HG03460 (cell line): ENCODE measurements around the gene GUCY1A2.
"Not testable (repeated sequence)": the region's sequence is repeated elsewhere in the genome, so short reads cannot be mapped to it uniquely, and the experiment has no call there.

Experiments
- ATAC-seq: cut with Tn5 transposase; IDR thresholded peaks from one replicate; pipeline ENCODE4 v1.9.1; 2021; ENCODE audit not compliant: unreplicated experiment

Gene GUCY1A2

GRCh38 chr11:106840947-106841346 is 177.3 kb downstream of the GUCY1A2 start:
- no peak for ATAC-seq

GRCh38 chr11:106840146-106840545 is 178.1 kb downstream of the GUCY1A2 start:
- no peak for ATAC-seq

GRCh38 chr11:106834567-106834966 is 183.7 kb downstream of the GUCY1A2 start:
- ATAC-seq = no peak

- ATAC-seq = no peak
Observed at GRCh38 chr11:106828976-106829375, 189.3 kb downstream of the GUCY1A2 start.

GRCh38 chr11:106828576-106828975 is 189.7 kb downstream of the GUCY1A2 start:
- ATAC-seq = no peak

- ATAC-seq = no peak
Observed at GRCh38 chr11:106827687-106828086, 190.6 kb downstream of the GUCY1A2 start.

DNA sequence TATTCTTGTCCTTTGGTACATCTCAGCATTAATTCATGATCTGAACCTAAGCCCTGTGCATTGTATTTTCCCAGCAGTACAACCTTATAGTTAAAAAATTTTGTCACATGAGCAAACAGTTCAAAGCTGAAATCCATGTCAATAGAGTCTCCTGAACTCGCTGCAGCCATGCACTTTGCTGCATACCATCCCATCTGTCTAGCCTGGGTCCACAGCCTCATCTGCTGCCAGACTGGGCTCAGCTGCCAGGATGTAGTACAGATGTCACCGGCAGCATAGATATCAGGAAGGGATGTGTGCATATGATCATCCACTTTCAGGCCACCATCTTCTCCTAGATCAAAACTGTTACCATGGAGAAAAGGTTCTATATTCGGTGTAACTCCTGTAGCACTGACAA is 191.7 kb downstream of the GUCY1A2 start:
- ATAC-seq = not testable (repeated sequence)

- ATAC-seq = no peak
Observed at GRCh38 chr11:106821826-106822225, 196.4 kb downstream of the GUCY1A2 start.

GRCh38 chr11:106821291-106821690 is 197.0 kb downstream of the GUCY1A2 start:
- no peak for ATAC-seq

DNA sequence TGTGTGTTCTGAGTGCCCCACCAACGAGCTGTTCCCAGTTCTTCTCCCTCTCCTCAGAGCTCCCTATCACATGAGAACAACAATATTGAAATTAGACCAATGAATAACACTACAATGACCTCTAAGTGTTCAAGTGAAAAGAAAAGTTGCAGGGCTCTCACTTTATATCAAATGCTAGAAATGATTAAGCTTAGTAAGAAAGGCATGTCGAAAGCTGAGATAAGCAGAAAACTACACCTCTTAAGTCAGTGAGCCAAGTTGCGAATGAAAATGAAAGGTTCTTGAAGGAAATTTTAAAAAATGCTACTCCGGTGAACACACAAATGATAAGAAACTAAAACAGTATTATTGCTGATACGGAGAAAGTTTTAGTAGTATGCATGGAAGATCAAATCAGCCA is 199.8 kb downstream of the GUCY1A2 start:
- ATAC-seq = no peak

DNA sequence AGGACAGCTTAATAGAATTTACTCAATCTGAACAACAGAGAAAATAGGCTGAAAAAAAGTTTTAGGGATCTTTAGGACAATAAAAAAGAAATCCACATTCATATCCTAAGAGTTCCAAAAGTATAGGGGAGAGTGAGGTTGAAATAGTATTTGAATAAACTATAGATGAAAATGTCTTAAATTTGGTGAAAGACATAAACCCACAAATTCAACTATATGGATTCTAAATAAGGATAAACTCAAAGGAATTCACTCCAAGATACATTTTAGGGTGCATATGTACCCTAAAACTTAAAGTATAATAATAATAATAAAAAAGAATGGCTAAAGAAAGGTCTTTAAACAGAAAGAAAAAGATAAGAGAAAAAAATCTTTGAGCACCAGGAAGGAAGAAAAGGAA is 203.1 kb downstream of the GUCY1A2 start:
- no peak for ATAC-seq

DNA sequence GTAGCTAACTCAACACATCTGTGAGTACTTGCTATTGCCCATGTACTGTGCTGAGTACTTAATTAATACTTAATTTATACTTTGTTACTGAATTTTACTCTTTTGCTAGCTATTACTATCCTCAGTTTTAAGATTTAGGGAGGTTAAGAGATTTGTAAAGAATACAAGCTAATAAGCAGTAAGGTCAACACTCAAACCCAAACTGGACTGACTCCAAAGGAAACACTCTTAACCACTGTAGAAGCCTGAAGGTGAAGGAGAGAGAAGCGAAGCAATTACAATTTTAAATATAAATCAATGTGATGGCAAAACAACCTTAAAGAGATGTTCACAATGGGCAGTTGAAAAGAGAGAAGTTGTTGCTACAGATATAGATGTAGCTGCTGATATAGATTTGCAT is 204.5 kb downstream of the GUCY1A2 start:
- no peak for ATAC-seq

GRCh38 chr11:106794058-106794457 is 224.2 kb downstream of the GUCY1A2 start:
- ATAC-seq = no peak

- ATAC-seq = no peak
Observed at GRCh38 chr11:106789406-106789805, 228.9 kb downstream of the GUCY1A2 start.

- no peak for ATAC-seq
Observed at GRCh38 chr11:106787454-106787853, 230.8 kb downstream of the GUCY1A2 start.

- no peak for ATAC-seq
Observed at GRCh38 chr11:106785913-106786650, 232.2 kb downstream of the GUCY1A2 start.

GRCh38 chr11:106777302-106777701 is 241.0 kb downstream of the GUCY1A2 start:
- ATAC-seq = not testable (repeated sequence)

DNA sequence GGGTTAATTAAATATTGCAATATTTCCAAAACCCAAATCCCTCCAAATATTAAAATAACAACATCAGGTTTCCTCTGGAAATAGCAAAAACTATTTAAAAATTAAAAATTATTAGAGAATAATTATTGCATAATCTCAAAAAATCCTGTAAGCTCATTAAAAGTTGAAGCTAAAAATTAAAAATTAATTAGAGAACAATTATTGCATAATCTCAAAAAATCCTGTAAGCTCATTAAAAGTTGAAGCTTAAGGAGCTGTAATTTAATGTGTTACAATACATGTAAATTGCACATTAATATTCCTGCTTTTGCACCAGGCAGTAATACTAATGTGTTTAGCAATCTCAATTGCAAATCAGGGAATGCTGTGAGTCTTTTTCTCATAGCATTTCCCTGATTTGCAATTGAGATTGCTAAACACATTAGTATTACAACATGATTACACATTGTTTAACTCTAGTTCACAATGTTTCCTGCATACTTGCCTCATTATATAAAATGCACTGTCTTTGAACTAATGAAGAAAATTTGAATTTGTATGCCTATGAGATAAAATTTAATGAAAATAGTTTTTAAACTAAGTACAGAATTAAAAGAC is 247.7 kb downstream of the GUCY1A2 start:
- no peak for ATAC-seq

DNA sequence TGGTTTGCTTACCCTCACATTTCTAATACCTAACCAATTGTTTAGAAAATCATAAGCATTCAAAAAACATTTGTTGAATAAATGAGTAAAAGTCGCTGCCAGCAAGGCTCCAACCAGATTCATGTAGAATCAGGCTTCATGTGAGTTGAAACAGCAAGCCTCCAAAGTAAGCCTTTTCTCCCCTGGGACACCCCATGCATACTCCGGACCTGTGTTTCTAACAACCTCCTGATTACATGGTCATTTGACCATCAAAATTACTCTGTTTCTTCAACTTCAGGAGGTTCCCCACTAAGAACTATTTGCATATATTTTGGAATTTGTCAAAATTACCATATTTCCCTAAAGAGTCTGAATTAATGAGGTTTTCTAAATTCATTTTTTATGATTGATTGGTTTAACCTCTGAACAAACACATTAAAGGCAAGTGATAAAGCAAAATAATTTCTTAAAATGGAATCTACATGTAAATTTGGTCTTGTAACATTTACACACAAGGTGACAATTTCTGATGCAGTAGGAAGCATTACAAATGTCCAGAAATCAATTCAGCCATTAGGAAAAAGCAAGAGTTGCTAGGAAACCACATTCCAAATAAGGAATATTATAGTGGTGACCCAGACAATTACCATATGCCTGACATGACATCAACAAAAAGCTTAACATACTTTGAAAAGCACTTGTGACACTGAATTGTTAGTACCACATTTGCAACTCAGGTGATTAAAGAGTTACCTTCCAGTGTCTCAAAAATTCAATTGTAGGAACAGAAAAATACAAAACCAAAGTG is 252.6 kb downstream of the GUCY1A2 start:
- no peak for ATAC-seq

DNA sequence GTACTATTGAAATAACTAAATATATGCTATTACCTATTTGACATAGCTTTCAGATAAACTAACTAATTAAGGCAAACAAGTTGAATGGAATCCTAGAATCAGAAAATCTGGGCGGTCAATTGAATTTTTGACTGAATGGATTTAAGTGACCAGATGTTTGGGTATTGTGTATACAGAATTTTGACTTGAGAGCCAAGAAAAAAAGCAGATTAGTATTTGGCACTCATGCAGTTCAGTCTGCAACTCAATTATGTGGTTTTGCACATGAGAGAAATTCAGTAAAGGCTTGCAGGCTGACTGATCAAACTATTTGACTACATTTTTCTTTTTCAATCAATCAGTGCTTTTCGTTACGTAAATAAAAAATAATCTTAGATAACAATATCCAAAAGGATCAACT is 254.8 kb downstream of the GUCY1A2 start:
- no peak for ATAC-seq

DNA sequence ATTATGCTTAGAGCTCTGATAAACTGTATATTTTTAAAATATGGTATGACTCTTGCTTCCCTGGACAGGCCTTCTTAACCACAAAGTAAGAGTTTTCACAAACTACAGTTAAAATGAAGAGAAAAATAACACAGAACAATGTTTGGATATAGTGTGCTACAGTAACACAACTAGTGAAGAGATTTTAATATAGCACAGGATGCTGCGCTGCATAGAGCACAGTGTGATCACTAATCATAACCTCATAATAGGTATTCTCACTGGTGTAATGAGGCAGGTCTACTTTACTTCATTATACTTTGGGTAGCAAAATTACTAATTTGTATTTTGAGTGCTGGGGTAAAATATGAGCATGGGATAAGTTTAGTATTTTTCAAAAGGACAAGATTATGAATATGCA is 256.5 kb downstream of the GUCY1A2 start:
- ATAC-seq = no peak

- ATAC-seq = no peak
Observed at GRCh38 chr11:106761240-106761639, 257.0 kb downstream of the GUCY1A2 start.
